ENCODE measurements around the gene SMYD3.

SMYD3 gene

GRCh38 chr1:245894843-245895242 is 612.2 kb downstream of the SMYD3 start:
- in situ Hi-C loops (cut with MboI; ENCODE audit: low sequenced_read_pairs) = no loop called here

DNA sequence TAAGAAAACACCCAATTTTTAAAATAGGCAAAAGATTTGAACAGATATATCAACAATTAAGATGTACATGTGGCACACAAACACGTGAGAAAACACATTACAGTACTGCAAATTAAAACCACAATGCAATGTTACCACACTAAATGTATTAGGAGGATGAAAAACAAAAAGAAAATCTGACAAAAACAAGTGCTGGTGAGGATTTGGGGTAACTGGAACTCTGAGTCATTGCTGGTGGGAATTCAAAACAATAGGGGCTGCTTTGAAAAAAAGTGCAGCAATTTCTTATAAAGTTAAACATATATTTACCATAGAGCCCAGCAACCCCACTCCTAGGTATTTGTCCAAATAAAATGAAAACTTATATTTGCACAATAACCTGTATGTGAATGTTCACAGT is 614.1 kb downstream of the SMYD3 start:
- in situ Hi-C loops (cut with MboI; ENCODE audit: low sequenced_read_pairs) = no loop called here

DNA sequence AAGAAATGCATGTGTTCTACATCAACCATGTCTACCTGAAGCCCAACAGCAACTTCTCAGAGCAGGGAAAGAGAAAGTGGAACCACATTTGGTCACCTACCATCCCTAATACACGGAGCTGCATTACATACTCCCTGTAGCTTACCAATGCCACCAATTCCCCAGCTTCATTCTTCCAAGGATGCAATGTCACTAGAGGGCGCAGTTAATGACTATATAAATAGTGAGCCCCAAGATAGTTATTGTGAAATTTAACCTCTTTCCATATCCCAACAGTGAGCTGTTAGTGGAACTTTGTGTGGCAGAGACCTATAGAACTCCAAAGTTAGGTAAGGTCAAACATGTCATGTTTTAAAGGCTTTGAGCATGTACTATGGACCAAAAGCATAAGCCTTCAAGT is 618.3 kb downstream of the SMYD3 start:
- in situ Hi-C loops (cut with MboI; ENCODE audit: low sequenced_read_pairs) = no loop called here

DNA sequence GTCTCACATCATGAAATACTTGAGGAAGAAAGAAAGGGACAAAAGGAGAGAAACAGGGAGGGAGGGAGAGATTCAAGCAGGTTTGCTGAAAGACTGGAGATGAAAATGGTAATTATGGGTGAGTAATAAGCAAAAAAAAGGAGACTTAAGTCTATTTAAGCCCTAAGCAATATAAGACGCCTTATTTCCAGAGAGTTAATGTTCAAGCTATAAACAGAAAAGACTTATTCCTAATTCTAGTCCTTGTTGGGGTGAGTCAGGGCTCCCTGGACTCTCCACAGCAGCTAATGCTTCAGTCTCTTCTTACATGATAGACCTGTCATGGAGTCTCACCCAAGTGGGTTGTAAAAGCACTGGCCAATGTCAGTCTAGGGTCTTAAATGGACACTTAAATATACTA is 619.2 kb downstream of the SMYD3 start:
- in situ Hi-C loops (cut with MboI; ENCODE audit: low sequenced_read_pairs) = no loop called here

DNA sequence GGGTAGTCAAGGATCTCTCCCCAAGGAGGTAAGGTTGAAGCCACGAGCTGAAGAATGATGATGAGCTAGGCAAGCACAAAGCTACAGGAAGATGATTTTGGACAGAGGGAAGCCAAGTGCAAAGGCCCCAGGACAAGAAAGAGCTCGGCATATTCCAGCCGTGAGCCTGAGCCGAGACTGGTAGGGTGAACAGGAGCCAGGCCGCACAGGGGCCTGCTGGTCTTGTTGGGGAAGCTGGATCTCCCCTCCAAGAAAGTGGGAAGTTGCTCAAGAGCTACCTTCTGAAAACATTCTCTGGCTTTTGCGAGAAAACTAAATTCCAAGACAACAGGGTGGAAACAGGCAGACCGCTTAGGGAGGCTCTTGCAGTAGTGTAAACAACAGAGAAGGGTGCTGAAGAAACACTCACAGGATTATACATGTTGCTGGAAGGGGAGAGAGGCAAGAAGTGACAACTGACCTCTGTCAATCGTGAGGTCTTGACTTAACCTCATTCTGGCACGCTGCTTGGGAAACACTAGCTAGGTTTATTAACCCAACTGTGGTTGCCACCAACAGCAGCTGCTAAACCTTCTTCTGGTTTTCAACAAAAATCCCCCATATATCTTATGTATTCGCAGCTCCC is 625.2 kb downstream of the SMYD3 start:
- in situ Hi-C loops (cut with MboI; ENCODE audit: low sequenced_read_pairs) = no loop called here

- in situ Hi-C loops (cut with MboI; ENCODE audit: low sequenced_read_pairs) = no loop called here
Measured at GRCh38 chr1:245880754-245881403, 626.2 kb downstream of the SMYD3 start.

DNA sequence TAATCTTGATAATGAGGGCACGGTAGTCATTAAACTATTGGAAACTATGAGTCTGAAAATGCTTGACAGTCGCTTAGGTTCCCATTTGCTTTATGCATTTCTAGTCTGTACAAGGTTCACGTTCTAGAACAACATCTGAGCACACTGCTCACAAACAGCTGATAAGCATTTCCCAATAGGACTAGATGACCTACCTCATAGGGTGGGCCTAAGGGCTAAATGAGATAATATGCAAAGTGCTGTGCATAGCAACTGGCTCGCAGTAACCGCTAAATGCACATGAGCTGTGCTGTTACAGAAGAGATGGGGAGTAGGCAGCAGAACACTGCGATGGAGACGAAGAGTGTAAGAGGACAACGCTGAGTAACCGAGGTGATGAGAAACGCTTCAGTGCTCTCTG is 628.0 kb downstream of the SMYD3 start:
- in situ Hi-C loops (cut with MboI; ENCODE audit: low sequenced_read_pairs) = no loop called here

DNA sequence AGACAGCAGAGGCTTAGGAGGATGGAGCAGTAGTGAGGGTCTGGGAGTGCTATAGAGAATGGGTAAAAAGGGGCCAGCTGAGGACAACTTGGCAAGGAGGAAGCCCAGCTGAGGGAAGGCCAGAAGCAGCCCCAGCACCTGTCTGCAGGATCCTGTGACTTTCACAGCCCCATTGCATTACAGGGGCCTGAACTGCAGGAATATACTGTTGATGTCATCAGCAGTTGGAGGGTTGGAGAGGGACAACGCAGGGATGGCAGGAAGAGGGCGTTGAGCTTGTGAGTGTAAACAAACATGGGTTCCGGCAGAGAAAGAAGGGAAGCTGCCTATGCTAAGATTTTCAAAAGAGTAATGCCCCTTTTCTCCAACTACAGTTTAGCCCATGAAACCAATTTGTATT is 628.5 kb downstream of the SMYD3 start:
- in situ Hi-C loops (cut with MboI; ENCODE audit: low sequenced_read_pairs) = no loop called here

GRCh38 chr1:245877976-245878375 is 629.1 kb downstream of the SMYD3 start:
- in situ Hi-C loops (cut with MboI; ENCODE audit: low sequenced_read_pairs) = no loop called here

DNA sequence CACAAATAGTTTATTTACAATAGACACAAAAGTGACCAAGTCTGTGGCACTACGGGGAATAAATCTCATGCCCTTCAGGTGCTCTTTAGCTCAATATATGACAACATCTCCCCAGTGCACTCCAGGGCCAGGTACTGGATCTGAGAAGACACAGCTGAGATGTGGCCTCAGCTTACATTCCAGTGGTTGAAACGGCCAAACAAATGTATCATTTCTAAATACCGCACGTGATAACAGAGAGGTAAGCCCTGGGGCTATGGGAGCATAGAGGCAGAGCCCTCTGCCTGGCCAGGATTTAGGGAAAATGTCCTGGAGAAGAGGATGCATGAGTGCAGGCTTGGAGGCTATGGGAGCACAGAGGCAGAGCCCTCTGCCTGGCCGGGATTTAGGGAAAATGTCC is 630.5 kb downstream of the SMYD3 start:
- in situ Hi-C loops (cut with MboI; ENCODE audit: low sequenced_read_pairs) = no loop called here

DNA sequence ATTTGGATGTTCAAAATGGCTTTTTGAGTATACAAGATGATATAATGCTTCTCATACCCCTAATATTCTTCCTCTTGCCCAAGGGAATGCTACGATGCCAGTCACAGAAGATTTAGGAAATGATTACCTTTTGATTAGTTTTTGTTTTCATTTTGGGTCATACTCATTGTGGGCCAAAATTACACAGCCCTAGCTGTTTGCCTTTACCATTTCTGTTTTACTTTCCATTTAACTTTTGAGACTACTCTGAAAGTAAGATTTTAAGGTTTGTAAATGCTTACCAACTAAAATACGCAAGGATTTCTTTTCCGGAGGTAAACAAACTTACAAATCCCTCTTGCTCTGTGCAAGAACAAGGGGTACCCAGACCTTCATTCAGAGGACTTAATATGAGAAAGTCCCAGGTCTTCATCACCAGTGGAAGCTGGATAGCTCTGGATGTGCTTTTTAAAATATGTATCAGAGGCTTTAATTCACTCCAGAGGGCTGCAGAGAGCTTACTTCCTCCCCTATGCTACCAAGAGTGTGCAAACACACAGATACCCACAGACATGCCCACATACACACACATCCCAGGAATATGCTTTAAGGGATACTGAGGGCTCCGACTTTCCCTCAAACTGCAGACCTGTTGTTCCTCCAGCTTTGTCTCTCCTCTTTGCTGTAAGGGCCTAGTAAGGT is 631.4 kb downstream of the SMYD3 start:
- in situ Hi-C loops (cut with MboI; ENCODE audit: low sequenced_read_pairs) = no loop called here

GRCh38 chr1:245874942-245875580 is 632.0 kb downstream of the SMYD3 start:
- in situ Hi-C loops (cut with MboI; ENCODE audit: low sequenced_read_pairs) = no loop called here

DNA sequence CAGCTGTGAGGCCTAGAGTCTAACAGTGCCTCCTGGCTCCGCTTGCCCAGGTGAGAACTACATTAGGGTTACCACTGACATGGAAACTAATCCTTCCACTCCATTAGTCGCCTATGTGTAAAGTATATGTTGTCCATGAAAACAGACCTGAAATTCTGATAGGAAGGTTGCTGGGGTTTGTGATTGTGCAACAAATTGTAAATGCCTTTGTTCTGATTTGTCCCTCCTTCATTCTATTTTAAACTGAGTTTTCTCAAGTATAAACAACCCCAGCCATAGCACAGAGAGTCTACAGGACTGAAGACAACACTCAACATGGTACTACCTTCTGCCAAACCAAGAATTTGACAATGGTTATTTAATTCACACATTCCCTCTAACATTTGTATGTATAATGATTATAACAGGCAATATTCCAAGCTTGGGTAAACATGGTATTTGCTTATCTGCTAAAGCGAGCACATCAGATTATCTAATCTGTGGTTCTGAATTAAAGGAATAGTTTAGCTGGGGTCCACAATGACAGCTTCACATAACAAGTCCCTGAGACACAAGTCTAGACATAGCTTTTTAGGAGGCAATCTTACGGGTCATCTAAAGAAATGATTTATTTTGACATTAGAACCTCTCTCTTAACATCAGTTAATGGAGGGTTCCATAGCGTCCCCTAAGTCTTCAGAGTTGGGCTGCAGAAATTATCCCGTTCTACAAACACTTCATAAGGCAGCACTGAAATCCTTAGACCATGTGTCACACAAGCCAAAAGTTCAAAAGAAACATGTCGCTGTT is 633.0 kb downstream of the SMYD3 start:
- in situ Hi-C loops (cut with MboI; ENCODE audit: low sequenced_read_pairs) = no loop called here

- in situ Hi-C loops (cut with MboI; ENCODE audit: low sequenced_read_pairs) = no loop called here
Measured at GRCh38 chr1:245873068-245873467, 634.0 kb downstream of the SMYD3 start.

DNA sequence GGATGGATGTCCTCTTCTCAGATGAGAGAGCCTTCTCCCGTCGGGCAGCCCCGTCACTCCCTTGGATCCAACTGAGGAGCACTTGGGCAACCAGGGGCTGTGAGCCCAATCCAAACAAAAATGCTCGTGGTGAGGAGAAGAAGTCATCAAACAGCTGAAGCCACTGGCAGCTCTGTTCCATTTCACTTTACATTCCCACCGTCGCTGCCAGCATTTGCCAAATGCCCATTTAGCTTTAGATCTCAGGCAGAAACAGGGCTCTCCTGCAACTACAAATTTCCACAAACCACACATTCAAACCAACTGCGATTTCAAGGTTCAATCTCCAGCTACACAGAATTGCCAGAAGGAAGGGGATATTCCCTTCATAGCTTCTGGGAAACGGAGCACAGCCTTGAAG is 634.6 kb downstream of the SMYD3 start:
- in situ Hi-C loops (cut with MboI; ENCODE audit: low sequenced_read_pairs) = no loop called here

DNA sequence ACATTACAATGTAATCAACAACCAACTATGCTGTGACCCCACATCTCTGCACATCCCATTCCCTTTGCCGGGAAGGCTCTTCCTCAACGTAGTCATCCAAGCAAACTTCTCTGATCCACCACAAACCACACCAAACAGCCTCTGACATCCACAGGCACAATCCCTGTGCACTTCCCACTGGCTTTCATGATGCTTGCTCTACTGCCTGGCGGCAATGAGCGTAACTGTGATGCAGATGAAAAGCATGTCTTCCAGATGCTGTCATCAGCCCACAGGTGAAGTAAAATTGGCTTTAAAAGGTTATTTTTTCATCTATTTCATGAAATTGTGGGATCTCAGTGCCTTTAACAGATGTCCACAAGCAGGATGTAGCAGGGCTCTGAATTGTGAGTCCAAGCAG is 635.2 kb downstream of the SMYD3 start:
- in situ Hi-C loops (cut with MboI; ENCODE audit: low sequenced_read_pairs) = no loop called here

GRCh38 chr1:245871191-245871590 is 635.9 kb downstream of the SMYD3 start:
- in situ Hi-C loops (cut with MboI; ENCODE audit: low sequenced_read_pairs) = no loop called here

- in situ Hi-C loops (cut with MboI; ENCODE audit: low sequenced_read_pairs) = no loop called here
Measured at GRCh38 chr1:245870698-245871097, 636.4 kb downstream of the SMYD3 start.

DNA sequence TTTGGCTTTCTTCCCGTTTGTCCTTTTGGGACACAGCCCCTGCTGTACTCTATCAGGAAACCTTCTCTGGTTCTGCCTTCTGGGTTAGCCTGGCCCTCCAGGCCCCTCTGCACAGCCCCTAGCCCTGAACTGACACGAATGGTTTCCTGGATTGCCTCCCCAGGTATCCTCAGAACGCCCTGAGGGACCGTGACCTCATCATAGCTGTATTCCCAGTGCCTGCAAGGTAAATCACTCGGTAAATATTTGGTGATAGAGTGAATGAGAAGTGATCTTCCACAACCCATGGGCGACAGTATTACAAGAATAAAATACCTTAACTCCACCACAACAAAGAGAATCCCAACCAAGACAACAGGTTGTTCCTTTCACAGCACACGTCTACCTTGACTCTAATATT is 637.2 kb downstream of the SMYD3 start:
- in situ Hi-C loops (cut with MboI; ENCODE audit: low sequenced_read_pairs) = no loop called here

GRCh38 chr1:245867738-245868137 is 639.3 kb downstream of the SMYD3 start:
- in situ Hi-C loops (cut with MboI; ENCODE audit: low sequenced_read_pairs) = no loop called here

- in situ Hi-C loops (cut with MboI; ENCODE audit: low sequenced_read_pairs) = no loop called here
Measured at GRCh38 chr1:245864872-245865271, 642.2 kb downstream of the SMYD3 start.

Measured in HL-60/S4 treated with phorbol 12-myristate 13-acetate at 8.2 ng/mL for 4 days and 3 days (cell line).